Measurements from ENCODE around the gene STK11IP.

STK11IP gene

GRCh38 chr2:219621935-219622334, 24.3 kb downstream of the STK11IP start:
- no peak for TF ChIP-seq SIN3A (IDR thresholded peaks at IDR 0.05; ENCODE audit: borderline replicate concordance, insufficient read depth, low read length)
- TF ChIP-seq POLR2AphosphoS5 (IDR thresholded peaks at IDR 0.05; ENCODE audit: low read depth, low read length): no peak
- no peak for TF ChIP-seq FOXP2 (optimal IDR thresholded peaks at IDR 0.05; ENCODE audit: borderline replicate concordance, extremely low read depth, extremely low read length, insufficient read depth)
- no peak for TF ChIP-seq TAF1 (IDR thresholded peaks at IDR 0.05; ENCODE audit: borderline replicate concordance, insufficient read depth, low read length)
- TF ChIP-seq, protein P1, sequence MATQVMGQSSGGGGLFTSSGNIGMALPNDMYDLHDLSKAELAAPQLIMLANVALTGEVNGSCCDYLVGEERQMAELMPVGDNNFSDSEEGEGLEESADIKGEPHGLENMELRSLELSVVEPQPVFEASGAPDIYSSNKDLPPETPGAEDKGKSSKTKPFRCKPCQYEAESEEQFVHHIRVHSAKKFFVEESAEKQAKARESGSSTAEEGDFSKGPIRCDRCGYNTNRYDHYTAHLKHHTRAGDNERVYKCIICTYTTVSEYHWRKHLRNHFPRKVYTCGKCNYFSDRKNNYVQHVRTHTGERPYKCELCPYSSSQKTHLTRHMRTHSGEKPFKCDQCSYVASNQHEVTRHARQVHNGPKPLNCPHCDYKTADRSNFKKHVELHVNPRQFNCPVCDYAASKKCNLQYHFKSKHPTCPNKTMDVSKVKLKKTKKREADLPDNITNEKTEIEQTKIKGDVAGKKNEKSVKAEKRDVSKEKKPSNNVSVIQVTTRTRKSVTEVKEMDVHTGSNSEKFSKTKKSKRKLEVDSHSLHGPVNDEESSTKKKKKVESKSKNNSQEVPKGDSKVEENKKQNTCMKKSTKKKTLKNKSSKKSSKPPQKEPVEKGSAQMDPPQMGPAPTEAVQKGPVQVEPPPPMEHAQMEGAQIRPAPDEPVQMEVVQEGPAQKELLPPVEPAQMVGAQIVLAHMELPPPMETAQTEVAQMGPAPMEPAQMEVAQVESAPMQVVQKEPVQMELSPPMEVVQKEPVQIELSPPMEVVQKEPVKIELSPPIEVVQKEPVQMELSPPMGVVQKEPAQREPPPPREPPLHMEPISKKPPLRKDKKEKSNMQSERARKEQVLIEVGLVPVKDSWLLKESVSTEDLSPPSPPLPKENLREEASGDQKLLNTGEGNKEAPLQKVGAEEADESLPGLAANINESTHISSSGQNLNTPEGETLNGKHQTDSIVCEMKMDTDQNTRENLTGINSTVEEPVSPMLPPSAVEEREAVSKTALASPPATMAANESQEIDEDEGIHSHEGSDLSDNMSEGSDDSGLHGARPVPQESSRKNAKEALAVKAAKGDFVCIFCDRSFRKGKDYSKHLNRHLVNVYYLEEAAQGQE (IDR thresholded peaks at IDR 0.05; ENCODE audit: insufficient read depth in 1 of 2, low read depth in 2 of 2, low read length in 2 of 2): no peak

DNA sequence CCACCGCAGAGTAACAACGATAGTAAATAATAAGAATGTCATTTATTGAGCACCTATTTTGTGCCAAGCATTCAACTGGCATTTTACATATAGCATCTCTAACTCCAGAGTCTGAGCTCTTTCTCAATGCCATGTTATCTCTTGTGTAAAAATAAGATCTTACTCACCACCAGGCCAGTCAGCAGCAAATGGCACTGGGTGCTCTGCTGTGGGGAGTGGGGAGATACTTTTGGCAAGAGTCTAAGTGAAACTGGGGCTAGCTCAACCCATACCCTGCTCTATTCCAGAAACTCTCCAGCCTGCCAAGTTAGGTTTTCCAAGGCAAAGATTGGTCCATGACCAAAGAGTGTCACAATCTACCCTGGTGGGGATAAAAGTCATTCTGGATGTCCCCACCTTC, 24.8 kb downstream of the STK11IP start:
- TF ChIP-seq, protein P1 (IDR thresholded peaks at IDR 0.05; ENCODE audit: insufficient read depth in 1 of 2, low read depth in 2 of 2, low read length in 2 of 2): no peak
- no peak for TF ChIP-seq FOXP2 (optimal IDR thresholded peaks at IDR 0.05; ENCODE audit: borderline replicate concordance, extremely low read depth, extremely low read length, insufficient read depth)
- TF ChIP-seq SIN3A (IDR thresholded peaks at IDR 0.05; ENCODE audit: borderline replicate concordance, insufficient read depth, low read length): no peak
- TF ChIP-seq TAF1 (IDR thresholded peaks at IDR 0.05; ENCODE audit: borderline replicate concordance, insufficient read depth, low read length): no peak
- TF ChIP-seq POLR2AphosphoS5 (IDR thresholded peaks at IDR 0.05; ENCODE audit: low read depth, low read length): no peak

GRCh38 chr2:219624565-219624964, 26.9 kb downstream of the STK11IP start:
- TF ChIP-seq POLR2AphosphoS5 (IDR thresholded peaks at IDR 0.05; ENCODE audit: low read depth, low read length) (no peak), FOXP2 (optimal IDR thresholded peaks at IDR 0.05; ENCODE audit: borderline replicate concordance, extremely low read depth, extremely low read length, insufficient read depth) (no peak), SIN3A (IDR thresholded peaks at IDR 0.05; ENCODE audit: borderline replicate concordance, insufficient read depth, low read length) (no peak), TAF1 (IDR thresholded peaks at IDR 0.05; ENCODE audit: borderline replicate concordance, insufficient read depth, low read length) (no peak)
- TF ChIP-seq, protein P1 (IDR thresholded peaks at IDR 0.05; ENCODE audit: insufficient read depth in 1 of 2, low read depth in 2 of 2, low read length in 2 of 2): no peak

DNA sequence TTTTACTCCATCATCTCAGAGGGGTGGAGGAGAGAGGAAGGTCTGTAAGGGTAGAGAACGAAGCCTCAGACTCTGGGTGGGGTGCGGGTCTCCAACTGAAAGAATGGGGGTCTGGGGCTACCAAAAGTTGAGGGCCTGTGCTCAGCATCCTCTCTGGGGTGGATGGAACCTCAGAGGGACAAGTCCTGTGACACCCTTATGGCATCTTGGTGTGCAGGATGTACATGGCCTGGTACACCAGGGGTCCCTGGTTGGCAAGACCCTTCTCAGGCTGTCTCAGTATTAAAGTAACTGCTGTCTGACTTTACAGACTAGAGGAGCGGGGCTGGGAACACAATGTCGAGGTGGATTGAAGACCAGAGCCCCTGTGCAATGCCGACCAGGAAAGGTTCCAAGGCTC, 27.5 kb downstream of the STK11IP start:
- TF ChIP-seq POLR2AphosphoS5 (IDR thresholded peaks at IDR 0.05; ENCODE audit: low read depth, low read length) (no peak), FOXP2 (optimal IDR thresholded peaks at IDR 0.05; ENCODE audit: borderline replicate concordance, extremely low read depth, extremely low read length, insufficient read depth) (no peak), SIN3A (IDR thresholded peaks at IDR 0.05; ENCODE audit: borderline replicate concordance, insufficient read depth, low read length) (no peak), TAF1 (IDR thresholded peaks at IDR 0.05; ENCODE audit: borderline replicate concordance, insufficient read depth, low read length) (no peak)
- TF ChIP-seq, protein P1 (IDR thresholded peaks at IDR 0.05; ENCODE audit: insufficient read depth in 1 of 2, low read depth in 2 of 2, low read length in 2 of 2): no peak

DNA sequence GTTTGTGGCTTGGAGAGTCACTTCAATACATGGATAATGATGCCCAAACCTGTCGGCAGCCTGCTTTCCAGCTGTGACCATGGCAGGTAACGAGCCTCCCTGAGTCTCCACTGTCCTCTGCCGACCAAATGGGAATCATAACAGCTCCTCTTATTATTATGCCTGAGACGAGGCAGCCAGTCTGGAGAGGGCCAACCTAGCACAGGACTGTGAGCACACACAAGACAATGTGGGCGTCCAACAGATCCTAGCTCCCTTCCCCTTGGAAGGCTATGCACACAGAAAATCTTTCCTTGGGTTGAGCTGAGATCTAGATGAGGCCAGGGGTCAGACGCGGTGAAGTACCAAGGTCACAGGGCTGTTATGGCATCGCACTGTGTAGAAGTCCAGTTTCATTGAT, 28.9 kb downstream of the STK11IP start:
- TF ChIP-seq POLR2AphosphoS5 (IDR thresholded peaks at IDR 0.05; ENCODE audit: low read depth, low read length): no peak
- TF ChIP-seq TAF1 (IDR thresholded peaks at IDR 0.05; ENCODE audit: borderline replicate concordance, insufficient read depth, low read length): no peak
- TF ChIP-seq FOXP2 (optimal IDR thresholded peaks at IDR 0.05; ENCODE audit: borderline replicate concordance, extremely low read depth, extremely low read length, insufficient read depth): no peak
- TF ChIP-seq, protein P1 (IDR thresholded peaks at IDR 0.05; ENCODE audit: insufficient read depth in 1 of 2, low read depth in 2 of 2, low read length in 2 of 2): no peak
- TF ChIP-seq SIN3A (IDR thresholded peaks at IDR 0.05; ENCODE audit: borderline replicate concordance, insufficient read depth, low read length): no peak

Measured in PFSK-1 (cell line).